Cardiac fibroblast (primary cell): Measurements from ENCODE around the gene SUMO3.

Experiments
- DNase-seq, 2 donors: peaks; one replicate each; pipeline versions ENCODE4 v3.0.0 to v3.0.0-alpha.2; 2010; ENCODE audit warnings: low read depth in 2 of 2
- H3K4me3 ChIP-seq, 2 donors: replicated peaks in 1 of 2; 1 replicate in 1 of 2; 2 replicates in 1 of 2; pipeline ENCODE4 v1.5.1; 2011; ENCODE audit warnings: low read depth in 2 of 2, low read length in 2 of 2, mild to moderate bottlenecking in 2 of 2, moderate library complexity in 1 of 2
- TF ChIP-seq, protein P1 (sequence below): IDR thresholded peaks from one replicate; pipeline ENCODE4 v1.5.1; 2011; ENCODE audit warnings: low read depth, mild to moderate bottlenecking, low read length, inconsistent platforms

The SUMO3 gene

DNA sequence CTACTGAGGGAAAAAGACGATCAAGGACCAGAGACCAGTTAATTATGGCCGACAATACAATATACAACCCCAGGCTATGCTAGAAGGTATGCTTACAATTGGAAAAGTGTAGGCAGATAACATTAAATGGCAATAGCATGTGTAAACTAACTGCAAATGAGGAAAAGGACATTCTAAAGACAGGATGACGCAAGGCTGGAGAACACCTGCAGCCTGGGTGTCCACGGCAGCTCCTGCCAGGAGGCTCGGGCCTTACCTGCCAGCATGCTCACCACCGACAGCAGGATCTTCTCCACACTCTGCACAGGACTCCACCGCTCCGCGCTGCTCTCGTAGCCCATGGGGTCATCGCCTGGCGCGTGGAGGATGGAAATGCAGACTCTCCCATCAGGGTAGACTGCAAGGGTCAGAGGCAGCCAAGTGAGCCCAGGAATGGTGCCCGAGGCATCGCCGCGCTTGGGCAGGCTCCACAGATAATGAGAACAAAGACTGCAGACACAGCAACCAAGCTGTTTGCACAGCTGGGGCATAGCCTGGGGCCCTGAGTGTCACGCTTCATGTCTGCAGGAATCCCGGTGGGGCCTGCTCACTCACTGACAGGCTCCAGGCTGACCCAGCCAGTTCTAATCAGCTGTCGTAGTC lies 44.5 kb downstream of the SUMO3 start:
- no peak for DNase-seq
- no peak overlapping the region for H3K4me3 ChIP-seq
- TF ChIP-seq, protein P1, sequence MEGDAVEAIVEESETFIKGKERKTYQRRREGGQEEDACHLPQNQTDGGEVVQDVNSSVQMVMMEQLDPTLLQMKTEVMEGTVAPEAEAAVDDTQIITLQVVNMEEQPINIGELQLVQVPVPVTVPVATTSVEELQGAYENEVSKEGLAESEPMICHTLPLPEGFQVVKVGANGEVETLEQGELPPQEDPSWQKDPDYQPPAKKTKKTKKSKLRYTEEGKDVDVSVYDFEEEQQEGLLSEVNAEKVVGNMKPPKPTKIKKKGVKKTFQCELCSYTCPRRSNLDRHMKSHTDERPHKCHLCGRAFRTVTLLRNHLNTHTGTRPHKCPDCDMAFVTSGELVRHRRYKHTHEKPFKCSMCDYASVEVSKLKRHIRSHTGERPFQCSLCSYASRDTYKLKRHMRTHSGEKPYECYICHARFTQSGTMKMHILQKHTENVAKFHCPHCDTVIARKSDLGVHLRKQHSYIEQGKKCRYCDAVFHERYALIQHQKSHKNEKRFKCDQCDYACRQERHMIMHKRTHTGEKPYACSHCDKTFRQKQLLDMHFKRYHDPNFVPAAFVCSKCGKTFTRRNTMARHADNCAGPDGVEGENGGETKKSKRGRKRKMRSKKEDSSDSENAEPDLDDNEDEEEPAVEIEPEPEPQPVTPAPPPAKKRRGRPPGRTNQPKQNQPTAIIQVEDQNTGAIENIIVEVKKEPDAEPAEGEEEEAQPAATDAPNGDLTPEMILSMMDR = no peak

DNA sequence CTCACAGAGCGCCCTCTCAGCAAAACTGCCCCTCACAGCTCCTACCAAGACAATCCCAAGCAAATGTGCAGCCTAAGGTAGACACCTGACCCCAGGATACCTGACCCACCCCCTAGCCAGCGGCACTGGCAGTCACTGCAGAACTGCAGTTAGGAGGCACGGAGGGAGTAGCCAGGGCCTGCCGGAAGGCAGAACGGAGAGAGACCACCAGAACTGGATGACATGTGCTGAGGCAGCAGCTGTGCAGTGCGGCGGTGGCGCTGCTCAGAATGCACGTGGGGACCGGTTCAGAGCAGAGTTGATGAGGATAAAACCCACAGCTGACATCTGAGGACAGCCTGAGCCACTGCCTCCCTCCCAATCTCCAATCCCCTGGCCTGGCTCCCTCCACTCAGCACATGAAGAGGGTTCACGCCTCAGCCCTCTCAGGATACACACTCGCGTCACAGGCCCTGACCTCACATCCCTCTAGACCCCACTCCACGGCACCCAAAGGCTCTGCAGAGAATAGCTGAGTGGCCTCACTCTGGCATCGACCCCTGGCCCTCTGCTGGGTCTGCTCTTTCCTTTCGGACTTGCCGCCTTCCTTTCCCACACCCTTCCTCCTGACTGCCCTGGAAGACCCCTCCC lies 45.9 kb downstream of the SUMO3 start:
- TF ChIP-seq, protein P1 = no peak
- H3K4me3 ChIP-seq = no peak overlapping the region
- DNase-seq = no peak

DNA sequence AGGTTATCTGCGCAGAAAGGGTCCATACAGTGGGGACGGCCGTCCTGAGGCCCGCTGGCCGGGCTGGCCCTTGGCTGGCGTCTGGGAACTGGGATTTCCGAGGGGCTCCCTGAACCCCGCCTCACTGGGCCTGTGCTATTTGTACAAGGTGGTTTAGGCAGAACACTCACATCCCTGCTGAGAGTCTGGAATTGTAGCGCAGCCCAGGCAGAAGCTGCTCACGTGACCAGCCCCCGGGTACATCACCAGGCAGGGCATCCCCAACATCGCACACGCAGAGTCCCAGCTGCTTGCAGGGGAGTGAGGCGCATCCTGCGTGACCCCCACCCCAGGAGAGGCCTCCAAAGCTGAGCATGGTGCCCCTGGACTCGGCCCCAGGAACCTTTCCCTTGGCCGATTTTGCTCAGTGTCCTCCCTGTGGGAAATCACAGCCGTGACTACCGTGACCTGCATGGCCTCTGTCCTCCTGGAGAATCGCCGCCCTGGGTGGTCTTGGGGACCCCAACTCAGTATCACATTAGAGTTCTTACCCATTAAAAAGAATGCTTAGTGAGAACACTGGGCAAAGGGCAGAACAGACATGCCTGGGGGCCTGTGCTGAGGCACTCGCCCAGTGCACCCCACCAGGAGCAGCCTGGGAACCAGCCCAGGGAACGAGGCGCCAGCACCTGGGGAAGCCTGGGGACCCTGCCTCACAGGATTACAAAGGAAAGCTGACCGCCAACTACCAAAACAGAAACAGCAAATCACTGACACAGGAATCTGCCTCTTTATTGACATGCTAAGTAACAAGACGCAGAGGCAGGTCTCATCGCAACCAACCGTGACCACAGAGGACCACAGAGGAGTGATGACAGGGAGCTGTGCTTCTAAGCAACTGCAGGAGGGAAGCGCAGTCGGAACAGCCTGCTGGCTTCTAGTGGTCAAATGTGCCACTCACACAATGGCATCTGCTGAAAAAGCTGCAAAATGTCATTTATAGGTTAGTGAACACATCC lies 49.7 kb downstream of the SUMO3 start:
- TF ChIP-seq, protein P1 = no peak
- DNase-seq = no peak
- no peak overlapping the region for H3K4me3 ChIP-seq

DNA sequence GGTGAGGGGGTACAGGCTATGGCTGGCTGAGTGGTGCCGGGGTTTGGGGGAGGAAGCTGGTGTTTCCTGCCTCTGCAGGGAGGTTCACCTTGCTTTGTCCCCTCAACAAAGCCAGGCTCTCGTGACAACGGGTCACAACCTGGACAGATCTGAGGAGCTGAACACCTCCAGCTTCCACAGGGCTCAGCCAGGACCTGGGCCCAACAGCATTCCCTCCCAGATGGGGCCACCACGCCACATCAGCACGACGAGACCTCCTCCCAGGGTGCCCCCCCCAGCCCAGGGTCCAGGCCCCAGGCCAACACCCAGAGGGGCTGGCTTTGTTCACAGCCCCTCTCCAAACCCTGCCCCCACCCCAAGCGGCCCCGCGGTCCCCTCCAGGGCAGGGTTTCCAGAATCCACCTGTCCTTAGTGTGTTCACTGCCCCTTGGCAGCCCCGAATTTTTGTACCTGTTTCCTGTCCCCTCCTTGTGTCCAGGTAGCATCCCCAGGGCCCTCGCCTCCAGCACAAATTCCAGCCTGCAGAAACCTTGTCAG lies 51.0 kb downstream of the SUMO3 start:
- no peak for DNase-seq
- no peak overlapping the region for H3K4me3 ChIP-seq
- TF ChIP-seq, protein P1 = no peak

DNA sequence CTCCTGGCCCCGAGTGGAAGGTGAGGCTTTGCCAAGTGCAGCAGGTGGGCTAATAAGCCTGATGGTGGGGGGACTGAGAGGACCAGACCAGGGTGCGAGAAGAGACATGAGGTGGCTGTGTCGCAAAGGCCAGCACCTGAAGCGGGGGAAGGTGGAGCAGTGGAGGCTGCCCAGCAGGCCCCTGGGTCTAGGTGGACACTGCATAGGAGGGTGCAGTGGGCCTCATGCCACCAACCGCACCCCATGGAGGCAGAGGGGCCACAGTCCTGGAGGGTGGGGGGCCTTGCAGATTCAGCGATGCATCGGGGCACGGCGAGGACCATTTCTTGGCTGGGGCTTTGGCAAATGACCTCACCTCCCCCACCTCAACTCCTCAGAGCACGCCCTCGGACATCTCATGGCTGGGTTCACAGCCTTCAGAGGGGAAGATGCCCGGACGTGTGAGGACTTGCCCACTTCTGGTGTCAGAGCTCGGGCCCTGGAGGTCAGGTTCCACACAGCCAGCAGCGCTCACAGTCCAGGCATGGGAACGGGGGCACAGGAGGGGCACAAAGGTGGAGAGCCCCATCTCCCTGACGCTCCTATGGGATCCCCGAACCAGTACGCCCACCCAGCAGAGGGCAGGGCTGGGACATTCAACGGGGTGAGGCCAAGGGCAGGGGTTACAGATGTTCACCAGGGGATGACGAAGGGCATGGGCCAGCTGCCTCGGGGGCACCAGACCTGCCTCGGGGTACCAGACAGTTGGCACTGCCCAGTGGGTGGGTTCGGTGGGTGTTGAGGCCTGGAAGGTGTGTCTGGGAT lies 51.6 kb downstream of the SUMO3 start:
- TF ChIP-seq, protein P1 = no peak
- H3K4me3 ChIP-seq = no peak overlapping the region
- DNase-seq = no peak
